CD4-positive, alpha-beta T cell (primary cell): ENCODE data around the gene P2RX4. TPM values are rescaled to one million over a fixed set of nuclear protein-coding genes. Genes with fewer than 3 reads are reported as not detected.

Experiments
- ATAC-seq: fragments of 200-7000 bp; cut with Tn5 transposase; one replicate; pipeline ENCODE4 v1.10.0; 2022; ENCODE audit warnings: mild to moderate bottlenecking; ENCODE audit not compliant: poor library complexity
- CTCF ChIA-PET: fragments of 350-600 bp; sonication (Branson Sonifier 250); formaldehyde crosslinking; loops from one replicate; lab custom pipeline; 2021; ENCODE audit warnings: antibody characterized with exemption, inconsistent platforms; lab: Charles Lee
- POLR2A ChIA-PET: fragments of 350-600 bp; sonication (Branson Sonifier 250); formaldehyde crosslinking; loops from one replicate; lab custom pipeline; 2021; ENCODE audit warnings: antibody characterized with exemption, inconsistent platforms; lab: Charles Lee
- DNase-seq, 14 experiments: peaks; one replicate each; pipeline ENCODE4 v3.0.0-alpha.2; 2013 to 2020; ENCODE audit warnings: mixed read lengths in 2 of 14
- H3K27ac ChIP-seq, 2 donors: one replicate each; pipeline versions ENCODE4 v1.5.1 to v1.7.0; 2013; ENCODE audit warnings: low read length in 2 of 2, low read depth in 1 of 2, mild to moderate bottlenecking in 1 of 2
- H3K27me3 ChIP-seq, 2 experiments: 1 replicate in 1 of 2; 2 replicates in 1 of 2; pipeline versions ENCODE4 v1.6.1 to v1.7.0; 2013; ENCODE audit warnings: low read length in 2 of 2, control low read depth in 1 of 2, mild to moderate bottlenecking in 1 of 2, moderate library complexity in 1 of 2; ENCODE audit not compliant: insufficient read depth in 2 of 2, control insufficient read depth in 1 of 2
- H3K36me3 ChIP-seq: one replicate; pipeline ENCODE4 v1.6.1; 2013; ENCODE audit warnings: low read length, control low read depth; ENCODE audit not compliant: insufficient read depth
- H3K4me1 ChIP-seq: one replicate; pipeline ENCODE4 v1.6.1; 2013; ENCODE audit warnings: low read length, control low read depth; ENCODE audit not compliant: insufficient read depth
- H3K4me3 ChIP-seq: one replicate; pipeline ENCODE4 v1.5.1; 2013; ENCODE audit warnings: mild to moderate bottlenecking, low read length, moderate library complexity
- H3K9me3 ChIP-seq, 2 experiments: 1 replicate in 1 of 2; 2 replicates in 1 of 2; pipeline versions ENCODE4 v1.6.1 to v1.7.0; 2013; ENCODE audit warnings: low read length in 2 of 2, mild to moderate bottlenecking in 2 of 2, control low read depth in 1 of 2, moderate library complexity in 1 of 2; ENCODE audit not compliant: control insufficient read depth in 1 of 2, insufficient read depth in 1 of 2
- H3K27ac Mint-ChIP-seq: one replicate; pipeline ENCODE4 v1.8.0; 2020; ENCODE audit warnings: mixed read lengths
- H3K27me3 Mint-ChIP-seq: one replicate; pipeline ENCODE4 v1.8.0; 2021; ENCODE audit warnings: mixed read lengths
- H3K36me3 Mint-ChIP-seq: one replicate; pipeline ENCODE4 v1.8.0; 2021; ENCODE audit warnings: low read depth, mixed read lengths
- H3K4me1 Mint-ChIP-seq: one replicate; pipeline ENCODE4 v1.8.0; 2021; ENCODE audit warnings: low read depth, mixed read lengths
- H3K4me3 Mint-ChIP-seq: one replicate; pipeline ENCODE4 v1.8.0; 2020; ENCODE audit warnings: mild to moderate bottlenecking, mixed read lengths
- H3K9me3 Mint-ChIP-seq: one replicate; pipeline ENCODE4 v1.8.0; 2020; ENCODE audit warnings: mixed read lengths
- CTCF ChIP-seq: fragments of 200-600 bp; IDR thresholded peaks from one replicate; pipeline ENCODE4 v1.8.0; 2022; ENCODE audit warnings: antibody characterized with exemption, mild to moderate bottlenecking
- intact Hi-C, 2 experiments: fragments of 100-400 bp; cut with DNase I in 1 of 2; cut with micrococcal nuclease in 1 of 2; formaldehyde crosslinking; loops; one replicate each; pipeline versions ENCODE4 v1.15.1 to v1.9.0; 2023 to 2025; cut with DNase I, micrococcal nuclease
- total RNA-seq, 174 experiments: library from RNA in 2 of 174; stranded (reverse) in 2 of 174; gene quantifications; one replicate each; pipeline ENCODE4 v1.2.3 and lab custom pipeline; 2021 to 2026

Gene P2RX4
- total RNA-seq, 2 experiments from 2014 or later: 36.2 to 37.4 TPM

GRCh38 chr12:121259074-121259473 is 49.1 kb downstream of the P2RX4 start:
- intact Hi-C loops: no loop called here
- Mint-ChIP-seq H3K4me3 (no peak overlapping the region), H3K27me3 (no peaks in the 10 kb centered on the region), H3K36me3 (peaks cover 59% of the 10 kb centered on the region), H3K9me3 (no peaks in the 10 kb centered on the region), H3K4me1 (no peaks in the 10 kb centered on the region), H3K27ac (no peak overlapping the region)
- POLR2A ChIA-PET: no interaction called here
- Histone ChIP-seq H3K4me1 (no peaks in the 10 kb centered on the region), H3K36me3 (peaks cover 37% of the 10 kb centered on the region), H3K9me3 (no peaks in the 10 kb centered on the region), H3K27me3 (no peaks in the 10 kb centered on the region), H3K4me3 (no peak overlapping the region), H3K27ac (no peak overlapping the region)
- no peak for TF ChIP-seq CTCF
- DNase-seq (no peak), ATAC-seq (no peak)
- CTCF ChIA-PET: no interaction called here

GRCh38 chr12:121260091-121260490 is 50.2 kb downstream of the P2RX4 start:
- no peak for DNase-seq
- H3K9me3 Mint-ChIP-seq: no peaks in the 10 kb centered on the region
- Histone ChIP-seq H3K27me3 (no peaks in the 10 kb centered on the region), H3K4me1 (no peaks in the 10 kb centered on the region), H3K9me3 (no peaks in the 10 kb centered on the region), H3K27ac (no peak overlapping the region), H3K36me3 (peaks cover 35% of the 10 kb centered on the region), H3K4me3 (no peak overlapping the region)
- ChIA-PET CTCF (no interaction called here), POLR2A (no interaction called here)
- H3K27me3 Mint-ChIP-seq: no peaks in the 10 kb centered on the region
- no peak for TF ChIP-seq CTCF
- H3K27ac Mint-ChIP-seq: no peak overlapping the region
- H3K36me3 Mint-ChIP-seq: peaks cover 53% of the 10 kb centered on the region
- intact Hi-C loops: no loop called here
- no peak for ATAC-seq
- no peaks in the 10 kb centered on the region for H3K4me1 Mint-ChIP-seq
- H3K4me3 Mint-ChIP-seq: no peak overlapping the region

GRCh38 chr12:121261398-121261797 is 51.5 kb downstream of the P2RX4 start:
- Histone ChIP-seq H3K27me3 (no peaks in the 10 kb centered on the region), H3K9me3 (no peaks in the 10 kb centered on the region), H3K36me3 (peaks cover 34% of the 10 kb centered on the region), H3K4me3 (no peak overlapping the region), H3K27ac (no peak overlapping the region), H3K4me1 (no peaks in the 10 kb centered on the region)
- TF ChIP-seq CTCF: no peak
- H3K9me3 Mint-ChIP-seq: no peaks in the 10 kb centered on the region
- ATAC-seq (no peak), DNase-seq (no peak)
- H3K36me3 Mint-ChIP-seq: peaks cover 61% of the 10 kb centered on the region
- H3K27me3 Mint-ChIP-seq: no peaks in the 10 kb centered on the region
- ChIA-PET CTCF (no interaction called here), POLR2A (no interaction called here)
- H3K27ac Mint-ChIP-seq: no peak overlapping the region
- intact Hi-C loops: no loop called here
- no peaks in the 10 kb centered on the region for H3K4me1 Mint-ChIP-seq
- H3K4me3 Mint-ChIP-seq: no peak overlapping the region
